ENCODE results near the gene TTF2.

TTF2 gene

DNA sequence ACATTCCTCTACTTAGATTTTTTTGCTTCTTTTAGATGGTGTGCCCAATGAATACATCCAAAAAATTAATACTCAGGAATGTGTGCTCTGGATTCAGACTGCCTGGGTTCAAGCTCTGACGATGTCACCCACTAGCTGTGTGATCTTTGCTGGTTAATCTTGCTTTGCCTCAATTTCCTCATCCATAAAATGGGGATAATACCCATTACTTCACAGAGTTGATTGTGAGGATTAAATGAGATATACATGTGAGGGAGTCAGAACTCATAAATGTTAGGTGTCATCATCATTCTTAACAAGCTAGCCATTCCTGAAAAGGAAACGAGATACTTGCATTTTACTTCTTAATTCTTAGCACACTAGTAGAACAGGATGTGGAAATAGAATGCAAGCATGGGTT is 12.9 kb upstream of the TTF2 start:
- no peak for DNase-seq

- DNase-seq, result no peak
These were observed 10.3 kb upstream of the TTF2 start for GRCh38 chr1:117049857-117050256.

DNA sequence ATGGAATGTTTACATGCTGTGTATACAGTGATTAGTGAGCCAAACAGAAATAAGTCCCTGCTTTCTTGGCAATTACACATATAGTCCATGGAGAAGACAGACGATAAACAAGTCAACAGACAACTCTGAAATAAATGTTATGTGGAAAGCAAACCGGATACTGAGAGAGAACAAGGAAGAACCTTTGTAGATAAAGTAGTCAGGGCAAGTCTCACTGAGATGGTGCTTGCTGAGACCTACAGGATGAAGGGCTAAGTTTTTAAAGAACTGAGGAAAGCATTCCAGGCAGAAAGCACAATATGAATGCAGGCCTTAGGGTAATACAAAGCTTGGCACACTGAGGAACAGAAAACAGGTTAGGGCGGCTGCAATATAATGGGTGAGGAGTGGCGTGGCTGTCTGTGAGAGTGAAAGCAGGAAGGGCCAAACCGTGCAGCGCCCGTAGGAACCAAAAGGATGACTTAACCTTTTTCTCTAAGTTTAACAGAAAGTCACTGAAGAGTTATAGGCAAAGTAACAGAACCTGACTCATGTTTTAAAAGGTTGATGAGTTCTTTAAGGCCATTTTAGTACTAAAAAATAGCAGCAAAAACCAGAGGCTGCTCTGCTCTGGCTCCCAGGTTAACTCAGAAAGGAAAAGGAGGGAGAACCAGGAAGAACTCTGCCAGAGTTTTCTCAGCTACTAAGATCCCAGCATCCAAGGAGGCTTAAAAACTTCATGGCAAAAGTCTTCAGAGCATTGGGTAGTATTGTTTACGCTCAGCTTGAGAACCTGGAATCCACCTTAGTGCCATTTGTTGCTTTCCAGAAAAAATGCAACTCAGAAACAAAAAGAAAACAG is 8.7 kb upstream of the TTF2 start:
- DNase-seq, result no peak

- no peak for DNase-seq
These were observed 6.1 kb upstream of the TTF2 start for GRCh38 chr1:117054068-117054467.

GRCh38 chr1:117058810-117059209 is 1.3 kb upstream of the TTF2 start:
- DNase-seq, result no peak

DNA sequence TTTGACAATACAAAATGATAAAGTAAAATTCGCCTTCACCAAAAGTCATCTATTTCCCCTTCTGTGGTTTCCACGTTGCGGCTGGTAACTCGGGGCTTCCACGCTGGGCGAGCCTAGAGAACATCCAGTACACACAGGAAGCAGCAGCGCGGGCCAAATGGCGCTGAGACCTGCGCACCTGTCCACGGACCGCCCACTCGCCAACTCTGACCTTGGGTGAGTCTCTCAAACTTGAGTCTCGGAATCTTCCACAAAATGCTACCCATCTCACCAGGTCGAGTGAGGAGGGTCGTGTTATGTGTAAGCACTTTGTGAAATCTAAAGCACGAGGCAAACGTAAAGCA is 820 bp upstream of the TTF2 start:
- DNase-seq, result peak; percentile 32

- no peak for DNase-seq
These were observed 553 bp downstream of the TTF2 start for GRCh38 chr1:117060441-117061317.

DNA sequence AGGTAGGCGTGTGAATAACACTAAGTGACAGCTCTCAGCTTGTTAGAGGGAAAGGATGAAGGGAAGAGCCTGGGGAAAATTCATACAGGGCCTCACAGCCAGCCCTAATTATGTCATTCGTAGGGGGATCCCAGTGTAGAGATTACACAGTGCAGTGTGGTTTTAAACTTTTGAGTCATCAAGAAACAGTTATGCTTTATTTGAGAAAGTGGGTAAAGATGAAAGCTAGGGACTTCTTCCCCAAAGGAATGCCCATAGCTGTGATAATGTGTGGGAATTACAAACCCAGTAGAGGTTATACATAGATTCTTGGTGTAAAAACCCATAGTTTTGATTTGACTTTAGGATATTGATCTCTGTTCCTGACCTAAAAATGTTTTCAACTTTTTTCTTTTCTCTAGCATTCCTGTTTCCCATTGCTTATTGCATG is 1.9 kb downstream of the TTF2 start:
- DNase-seq, result no peak

DNA sequence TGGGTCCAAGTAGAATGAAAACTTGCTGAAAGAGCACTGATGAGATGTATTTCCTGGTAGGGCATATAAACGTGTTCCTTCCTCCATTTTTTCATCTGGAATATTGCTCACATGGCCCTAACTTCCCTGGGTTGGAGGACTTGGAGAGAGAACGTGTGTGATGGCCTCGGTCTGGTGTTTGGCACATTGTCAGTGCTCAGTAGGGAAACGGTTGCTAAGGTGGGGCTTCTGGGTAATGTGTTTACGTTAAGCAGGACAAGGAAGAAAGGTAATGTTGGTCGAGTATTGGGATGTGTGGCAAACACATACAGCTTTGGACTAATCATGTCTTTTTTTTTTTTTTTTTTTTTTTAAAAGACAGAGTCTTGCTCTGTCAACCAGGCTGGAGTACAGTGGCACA is 6.2 kb downstream of the TTF2 start:
- no peak for DNase-seq

GRCh38 chr1:117067533-117068370 is 7.6 kb downstream of the TTF2 start:
- DNase-seq, result no peak

GRCh38 chr1:117068580-117068979 is 8.5 kb downstream of the TTF2 start:
- DNase-seq, result no peak

DNA sequence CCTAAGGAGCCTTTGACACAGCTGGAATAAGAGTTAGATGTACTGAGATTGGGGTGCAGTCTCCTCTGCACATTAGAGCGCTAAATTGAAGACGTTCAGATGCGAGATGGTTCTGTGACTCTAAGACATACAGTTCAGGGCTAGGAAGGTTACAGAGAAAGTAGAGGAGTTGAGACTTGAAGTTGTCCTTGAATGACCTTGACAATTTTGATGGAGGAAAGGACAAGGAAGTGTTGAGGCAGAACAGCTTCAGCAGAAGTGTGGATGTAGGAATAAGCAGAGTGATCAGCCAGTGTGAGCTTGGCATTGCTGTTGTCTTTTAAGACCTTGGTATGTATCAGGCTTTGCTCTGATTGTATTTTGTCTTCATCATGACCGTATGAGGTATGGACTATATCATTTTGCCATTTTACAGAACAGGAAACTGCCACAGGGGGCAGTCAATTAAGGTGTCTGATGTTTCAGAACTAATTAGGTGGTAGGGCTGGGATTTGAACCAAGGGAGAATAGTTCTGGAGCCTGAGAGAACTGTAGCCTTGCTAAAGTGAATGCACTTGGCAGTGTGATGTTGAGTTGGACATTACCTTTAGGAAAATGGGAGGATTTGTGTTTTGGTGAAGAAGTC is 9.2 kb downstream of the TTF2 start:
- no peak for DNase-seq

DNA sequence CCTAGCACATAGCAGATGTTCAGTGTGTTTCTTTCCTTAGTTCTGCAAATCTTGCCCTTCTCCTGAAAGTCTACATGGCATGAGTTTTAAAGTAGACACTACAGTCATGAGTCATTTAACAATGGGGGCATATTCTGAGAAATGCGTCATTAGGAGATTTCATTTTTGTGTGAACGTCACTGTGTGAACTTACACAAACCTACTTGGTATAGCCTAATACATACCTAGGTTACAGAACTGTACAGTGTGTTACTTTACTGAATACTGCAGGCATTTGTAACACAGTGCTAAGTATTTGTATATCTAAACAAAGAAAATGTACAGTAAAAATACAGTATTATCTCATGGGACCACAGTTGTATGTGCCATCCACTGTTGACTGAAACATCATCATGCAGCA is 10.0 kb downstream of the TTF2 start:
- no peak for DNase-seq

GRCh38 chr1:117076648-117077047 is 16.5 kb downstream of the TTF2 start:
- DNase-seq, result no peak

GRCh38 chr1:117077267-117077666 is 17.1 kb downstream of the TTF2 start:
- no peak for DNase-seq

- DNase-seq, result no peak
These were observed 19.6 kb downstream of the TTF2 start for GRCh38 chr1:117079737-117080136.

DNA sequence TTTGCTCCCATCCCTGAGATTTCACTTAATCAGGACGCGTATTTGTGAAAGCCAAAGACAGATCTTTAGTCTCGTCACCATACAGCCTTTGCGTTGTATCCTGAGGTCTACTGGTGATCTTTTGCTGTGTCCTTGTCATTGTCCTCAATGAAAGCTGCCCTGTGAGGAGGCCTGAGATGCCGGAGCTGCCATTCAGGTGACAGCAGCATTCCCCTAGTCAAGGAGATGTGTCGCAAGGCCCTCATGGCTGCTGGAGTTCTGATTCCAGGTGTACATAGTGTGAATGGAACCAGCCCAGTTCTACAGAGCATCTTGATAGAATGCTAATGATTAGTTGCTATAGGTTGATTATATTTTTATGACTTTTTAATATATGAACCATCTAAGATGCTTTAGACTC is 24.1 kb downstream of the TTF2 start:
- DNase-seq, result no peak

DNA sequence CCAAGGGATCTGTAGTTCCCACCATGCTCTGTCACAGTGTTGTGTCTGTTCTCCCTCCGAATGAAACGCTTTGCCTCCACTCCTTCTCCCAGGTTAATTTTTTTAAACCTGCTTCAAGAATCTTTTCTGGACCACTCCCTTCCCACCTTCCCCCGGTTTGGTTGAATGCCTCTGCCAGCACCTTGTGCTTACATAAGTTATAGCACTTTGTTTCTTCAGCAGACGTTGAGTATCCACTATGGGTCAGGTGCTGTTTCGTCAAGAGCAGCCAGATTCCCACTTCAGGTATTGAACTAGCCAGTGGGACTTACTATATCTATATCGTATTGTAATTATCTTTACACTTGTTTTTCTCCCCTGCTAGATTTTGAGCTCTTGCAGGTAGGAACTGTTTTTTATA is 27.6 kb downstream of the TTF2 start:
- DNase-seq, result no peak

DNA sequence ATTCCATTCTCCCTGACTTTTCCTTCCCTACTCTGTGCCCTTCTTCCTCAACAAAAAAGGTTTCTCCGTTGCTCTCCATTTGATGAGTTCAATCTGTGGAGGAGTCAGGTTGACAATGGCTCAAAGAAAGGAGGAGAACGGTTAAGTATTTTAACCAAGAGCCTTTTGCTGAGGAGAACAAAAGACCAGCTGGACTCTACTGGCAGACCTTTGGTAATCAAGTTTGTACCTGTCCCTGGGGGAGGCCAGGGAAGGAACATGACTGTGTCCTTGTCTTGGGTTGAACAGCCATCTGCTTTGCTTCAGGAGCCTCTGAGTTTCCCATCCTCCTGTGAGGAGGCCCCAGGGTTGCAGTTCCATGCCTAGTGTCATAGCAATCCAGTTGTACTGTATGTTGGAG is 29.9 kb downstream of the TTF2 start:
- DNase-seq, result no peak

DNA sequence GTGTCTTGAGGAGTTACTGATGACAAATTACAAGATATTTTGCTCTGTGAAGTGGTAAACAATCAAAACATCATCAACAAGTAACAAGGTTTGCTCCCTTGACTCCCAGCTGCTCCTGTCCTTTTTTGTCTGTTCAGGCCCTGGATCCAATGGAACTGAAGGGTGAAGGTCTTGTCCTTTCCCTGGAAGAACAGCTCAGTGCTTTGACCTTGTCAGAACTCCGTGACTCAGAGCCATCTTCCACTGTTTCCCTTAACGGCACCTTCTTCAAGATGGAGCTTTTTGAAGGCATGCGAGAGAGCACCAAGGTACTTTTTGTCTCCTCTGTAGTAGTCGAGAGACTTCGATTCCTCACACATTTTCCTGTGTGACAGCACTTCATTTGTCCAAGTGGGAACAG is 32.5 kb downstream of the TTF2 start:
- no peak for DNase-seq

- no peak for DNase-seq
These were observed 33.0 kb downstream of the TTF2 start for GRCh38 chr1:117093091-117093534.

- DNase-seq, result no peak
These were observed 33.9 kb downstream of the TTF2 start for GRCh38 chr1:117093870-117094621.

Data from activated CD4-positive, alpha-beta T cell treated with anti-CD3 and anti-CD28 coated beads for 1 hour (primary cell).